ENCODE data around the gene GMEB2. TPM values are rescaled to one million over a fixed set of nuclear protein-coding genes. Genes with fewer than 3 reads are reported as not detected.

GMEB2 gene
- polyA plus RNA-seq, 1 of the 3 experiments (the other 2 are of a cell fraction): 6.5 TPM

GRCh38 chr20:63640086-63640485, 13.2 kb upstream of the GMEB2 start:
- no peak overlapping the region for H3K4me3 ChIP-seq (ENCODE audit: low read depth in 2 of 2, low read length in 1 of 2)
- peaks cover 0 to 13% of the 10 kb centered on the region in 2 experiments; a peak in 1 of 4 replicates for H3K4me1 ChIP-seq (ENCODE audit: control insufficient read depth in 1 of 2, insufficient read depth in 2 of 2, low read depth in 1 of 2, low read length in 1 of 2)
- no peak overlapping the region for H2AFZ ChIP-seq (ENCODE audit: low read depth)
- TF ChIP-seq MXI1 (IDR thresholded peaks at IDR 0.05; ENCODE audit: low read depth, low read length) (no peak), MEF2A (IDR thresholded peaks at IDR 0.05; ENCODE audit: borderline replicate concordance, low read depth) (no peak), REST (IDR thresholded peaks at IDR 0.05; ENCODE audit: low read depth, low read length) (no peak), EZH2phosphoT487 (IDR thresholded peaks at IDR 0.05; ENCODE audit: borderline replicate concordance, low read depth) (no peak), FOXM1 (IDR thresholded peaks at IDR 0.05; ENCODE audit: low read depth) (no peak), SMC3 (IDR thresholded peaks at IDR 0.05; ENCODE audit: low read depth, low read length) (no peak), YY1 (IDR thresholded peaks at IDR 0.05; ENCODE audit: low read depth) (no peak), USF2 (IDR thresholded peaks at IDR 0.05; ENCODE audit: borderline replicate concordance, low read depth, low read length) (no peak), GATA2 (CRISPR knock-in tag; IDR thresholded peaks at IDR 0.05) (no peak), PBX3 (IDR thresholded peaks at IDR 0.05) (no peak), JUND (IDR thresholded peaks at IDR 0.05) (no peak), IRF3 (IDR thresholded peaks at IDR 0.05; ENCODE audit: low read depth, low read length) (no peak)
- ChIA-PET CTCF (no interaction called here), POLR2A (no interaction called here)
- no peak overlapping the region for H3K4me2 ChIP-seq
- H3K27me3 ChIP-seq (ENCODE audit: insufficient read depth): no peaks in the 10 kb centered on the region
- no peaks in the 10 kb centered on the region for H3K36me3 ChIP-seq (replicated peaks in 1 of 2; ENCODE audit: control insufficient read depth in 1 of 2, insufficient read depth in 2 of 2, low read length in 1 of 2)
- DNase-seq: no peak
- H3K9ac ChIP-seq: no peak overlapping the region
- no peaks in the 10 kb centered on the region for H3K79me2 ChIP-seq (ENCODE audit: insufficient read depth)
- no peaks in the 10 kb centered on the region for H3K9me2 ChIP-seq
- 94% methylated on average over 4 of the region's 8 CpGs for WGBS (ENCODE audit: low lambda C conversion rate)
- H4K20me1 ChIP-seq (ENCODE audit: insufficient read depth): peaks cover 8% of the 10 kb centered on the region; the same call in 1 of the 2 replicates
- H3K27ac ChIP-seq (ENCODE audit: low read depth in 2 of 2, low read length in 1 of 2): no peak overlapping the region
- H3F3A ChIP-seq (replicated peaks; ENCODE audit: insufficient read depth): peaks cover 6% of the 10 kb centered on the region
- H3K9me3 ChIP-seq: no peaks in the 10 kb centered on the region
